ENCODE measurements around the gene MYBPH.

Gene MYBPH

GRCh38 chr1:203129501-203130231 is 46.0 kb downstream of the MYBPH start:
- no peak for DNase-seq (ENCODE audit: low read depth in 2 of 2)

- DNase-seq (ENCODE audit: low read depth in 2 of 2): no peak
These were observed 46.7 kb downstream of the MYBPH start for GRCh38 chr1:203128716-203129500.

GRCh38 chr1:203128431-203128715 is 47.3 kb downstream of the MYBPH start:
- no peak for DNase-seq (ENCODE audit: low read depth in 2 of 2)

GRCh38 chr1:203127666-203128430 is 47.8 kb downstream of the MYBPH start, which contains the start of gene ADORA1:
Gene ADORA1 (plus strand): TSS chr1:203127726. CDS start chr1:203128842, 1,116 bp downstream.
- DNase-seq (ENCODE audit: low read depth in 2 of 2): no peak

- no peak for DNase-seq (ENCODE audit: low read depth in 2 of 2)
These were observed 48.6 kb downstream of the MYBPH start for GRCh38 chr1:203126866-203127665.

GRCh38 chr1:203126151-203126865 is 49.3 kb downstream of the MYBPH start:
- no peak for DNase-seq (ENCODE audit: low read depth in 2 of 2)

GRCh38 chr1:203124546-203125317 is 50.9 kb downstream of the MYBPH start:
- DNase-seq (ENCODE audit: low read depth in 2 of 2): no peak

GRCh38 chr1:203124011-203124410 is 51.6 kb downstream of the MYBPH start:
- no peak for DNase-seq (ENCODE audit: low read depth in 2 of 2)

GRCh38 chr1:203122159-203122558 is 53.5 kb downstream of the MYBPH start:
- DNase-seq (ENCODE audit: low read depth in 2 of 2): no peak

- DNase-seq (ENCODE audit: low read depth in 2 of 2): no peak
These were observed 54.2 kb downstream of the MYBPH start for GRCh38 chr1:203121186-203122015.

- no peak for DNase-seq (ENCODE audit: low read depth in 2 of 2)
These were observed 55.1 kb downstream of the MYBPH start for GRCh38 chr1:203120325-203121153.

Measured in stimulated activated CD8-positive, alpha-beta memory T cell treated with anti-CD3 and anti-CD28 coated beads, Interleukin-7, amount 100 ng/mL, for 1 hour (primary cell).